PC-9 (cell line): ENCODE results near the gene APBA2.

Experiments
- EZH2 ChIP-seq: fragments of 200-600 bp; sonication (generic); IDR thresholded peaks from 2 replicates; pipeline ENCODE4 v1.8.0; 2017; ENCODE audit warnings: antibody characterized with exemption, low read depth
- TF ChIP-seq, protein P1 (sequence below): fragments of 200-600 bp; sonication (generic); conservative IDR thresholded peaks from 2 replicates; pipeline ENCODE4 v1.6.1; 2017; ENCODE audit warnings: mixed run types, antibody characterized with exemption, mild to moderate bottlenecking, moderate library complexity

DNA sequence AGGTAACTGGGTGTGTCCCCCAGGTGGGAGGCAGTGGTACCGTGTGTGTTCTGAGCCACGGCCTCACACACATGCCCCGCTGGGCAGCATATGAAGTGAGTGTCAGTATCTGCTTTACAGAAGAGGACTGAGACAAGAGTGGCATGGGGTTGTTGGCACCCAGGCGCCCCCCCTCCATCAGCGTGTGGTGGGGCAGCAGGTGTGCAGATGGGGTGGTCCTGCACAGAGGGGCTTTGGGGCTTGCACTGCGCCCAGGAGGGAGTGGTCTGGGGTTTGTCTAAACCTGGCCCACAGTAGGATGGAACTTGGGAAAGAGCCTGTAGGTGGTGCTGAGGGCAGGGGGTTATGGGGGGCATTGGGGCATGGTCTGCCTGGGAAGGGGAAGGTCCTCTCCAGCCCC is 176.0 kb downstream of the APBA2 start:
- TF ChIP-seq, protein P1, sequence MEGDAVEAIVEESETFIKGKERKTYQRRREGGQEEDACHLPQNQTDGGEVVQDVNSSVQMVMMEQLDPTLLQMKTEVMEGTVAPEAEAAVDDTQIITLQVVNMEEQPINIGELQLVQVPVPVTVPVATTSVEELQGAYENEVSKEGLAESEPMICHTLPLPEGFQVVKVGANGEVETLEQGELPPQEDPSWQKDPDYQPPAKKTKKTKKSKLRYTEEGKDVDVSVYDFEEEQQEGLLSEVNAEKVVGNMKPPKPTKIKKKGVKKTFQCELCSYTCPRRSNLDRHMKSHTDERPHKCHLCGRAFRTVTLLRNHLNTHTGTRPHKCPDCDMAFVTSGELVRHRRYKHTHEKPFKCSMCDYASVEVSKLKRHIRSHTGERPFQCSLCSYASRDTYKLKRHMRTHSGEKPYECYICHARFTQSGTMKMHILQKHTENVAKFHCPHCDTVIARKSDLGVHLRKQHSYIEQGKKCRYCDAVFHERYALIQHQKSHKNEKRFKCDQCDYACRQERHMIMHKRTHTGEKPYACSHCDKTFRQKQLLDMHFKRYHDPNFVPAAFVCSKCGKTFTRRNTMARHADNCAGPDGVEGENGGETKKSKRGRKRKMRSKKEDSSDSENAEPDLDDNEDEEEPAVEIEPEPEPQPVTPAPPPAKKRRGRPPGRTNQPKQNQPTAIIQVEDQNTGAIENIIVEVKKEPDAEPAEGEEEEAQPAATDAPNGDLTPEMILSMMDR: no peak
- TF ChIP-seq EZH2: no peak
